Measurements from ENCODE around the gene COG2.
"Not testable (repeated sequence)": the region's sequence is repeated elsewhere in the genome, so short reads cannot be mapped to it uniquely, and the experiment has no call there.

The COG2 gene

GRCh38 chr1:230599926-230600656 is 42.2 kb upstream of the COG2 start (continued):
- TF ChIP-seq PRDM10 (tag by site-specific recombination; IDR thresholded peaks at IDR 0.05) (no peak), ZNF155 (tag by site-specific recombination; IDR thresholded peaks at IDR 0.05) (no peak), HOXA7 (CRISPR knock-in tag; IDR thresholded peaks at IDR 0.05; ENCODE audit: borderline replicate concordance) (no peak)

- H3K36me3 ChIP-seq (ENCODE audit: control insufficient read depth in 2 of 2, insufficient read depth in 1 of 2, low read length in 2 of 2); POLR2A ChIA-PET; H3K9me3 ChIP-seq (ENCODE audit: control insufficient read depth, insufficient read depth, low read depth, low read length); H3K4me3 ChIP-seq (ENCODE audit: low read depth, low read length); H3K27ac ChIP-seq (ENCODE audit: extremely low read depth, low read depth, low read length); CTCF ChIA-PET; H3K4me1 ChIP-seq (ENCODE audit: control insufficient read depth, insufficient read depth, low read length): not testable (repeated sequence)
These were observed 41.5 kb upstream of the COG2 start for GRCh38 chr1:230600657-230601400.

GRCh38 chr1:230609208-230609607 is 33.1 kb upstream of the COG2 start:
- H3K9me3 ChIP-seq (ENCODE audit: control insufficient read depth, insufficient read depth, low read depth, low read length) = no peaks in the 10 kb centered on the region
- POLR2A ChIA-PET = interaction anchor here (0.6 kb wide), 1 partner anchor 15 kb away, joined by 4 read pairs; no protein-coding TSS in a partner anchor
- CTCF ChIA-PET = interaction anchor here (0.9 kb wide), 1 partner anchor 33 kb away, joined by 3 read pairs; no protein-coding TSS in a partner anchor
- H3K27ac ChIP-seq (ENCODE audit: extremely low read depth, low read depth, low read length) = no peak overlapping the region
- H3K4me1 ChIP-seq (ENCODE audit: control insufficient read depth, insufficient read depth, low read length) = no peaks in the 10 kb centered on the region; the same call in 1 of the 2 replicates
- H3K36me3 ChIP-seq (ENCODE audit: control insufficient read depth in 2 of 2, insufficient read depth in 1 of 2, low read length in 2 of 2) = no peaks in the 10 kb centered on the region
- TF ChIP-seq ZNF184 (tag by site-specific recombination; IDR thresholded peaks at IDR 0.05) = no peak
- TF ChIP-seq ZNF747 (tag by site-specific recombination; IDR thresholded peaks at IDR 0.05) = no peak
- no peak for TF ChIP-seq ZBTB1 (tag by site-specific recombination; IDR thresholded peaks at IDR 0.05)
- TF ChIP-seq ZNF266 (tag by site-specific recombination; IDR thresholded peaks at IDR 0.05; ENCODE audit: low read depth) = no peak
- TF ChIP-seq ZNF157 (tag by site-specific recombination; IDR thresholded peaks at IDR 0.05) = no peak
- TF ChIP-seq PRDM1 (tag by site-specific recombination; IDR thresholded peaks at IDR 0.05) = no peak
- TF ChIP-seq ZNF449 (tag by site-specific recombination; IDR thresholded peaks at IDR 0.05) = no peak
- no peak for TF ChIP-seq REST (tag by site-specific recombination; IDR thresholded peaks at IDR 0.05)
- no peak for TF ChIP-seq ZNF37A (tag by site-specific recombination; IDR thresholded peaks at IDR 0.05)
- no peak for TF ChIP-seq ZNF18 (tag by site-specific recombination; IDR thresholded peaks at IDR 0.05)
- TF ChIP-seq ZNF211 (tag by site-specific recombination; IDR thresholded peaks at IDR 0.05; ENCODE audit: low read depth) = no peak
- no peak for TF ChIP-seq GFI1B (tag by site-specific recombination; IDR thresholded peaks at IDR 0.05)
- TF ChIP-seq ZNF239 (tag by site-specific recombination; IDR thresholded peaks at IDR 0.05) = no peak
- no peak for TF ChIP-seq ZNF433 (tag by site-specific recombination; IDR thresholded peaks at IDR 0.05; ENCODE audit: low read depth)
- no peak for TF ChIP-seq ZNF596 (tag by site-specific recombination; IDR thresholded peaks at IDR 0.05)
- no peak overlapping the region for H3K4me3 ChIP-seq (ENCODE audit: low read depth, low read length)
